Trophoblast cell (in vitro differentiated cells and primary cell): ENCODE results near the gene BMS1.

Source experiments
- DNase-seq, 2 donors: peaks; one replicate each; pipeline ENCODE4 v3.0.0-alpha.2; 2016
- H2AFZ ChIP-seq: 2 replicates; pipeline ENCODE4 v1.6.1; 2013; ENCODE audit warnings: low read length, moderate library complexity, mild to moderate bottlenecking; ENCODE audit not compliant: insufficient read depth, poor library complexity
- H2AK5ac ChIP-seq: 2 replicates; pipeline ENCODE4 v1.6.1; 2013; ENCODE audit warnings: mild to moderate bottlenecking, low read length
- H2BK120ac ChIP-seq: 2 replicates; pipeline ENCODE4 v1.6.1; 2013; ENCODE audit warnings: low read length, mild to moderate bottlenecking, moderate library complexity; ENCODE audit not compliant: insufficient read depth, poor library complexity
- H2BK12ac ChIP-seq: 2 replicates; pipeline ENCODE4 v1.6.1; 2013; ENCODE audit warnings: mild to moderate bottlenecking, low read length, moderate library complexity
- H2BK5ac ChIP-seq: 2 replicates; pipeline ENCODE4 v1.6.1; 2013; ENCODE audit warnings: low read length, low read depth, moderate library complexity, mild to moderate bottlenecking; ENCODE audit not compliant: poor library complexity
- H3K14ac ChIP-seq: 2 replicates; pipeline ENCODE4 v1.6.1; 2013; ENCODE audit warnings: mild to moderate bottlenecking, low read length
- H3K18ac ChIP-seq: 2 replicates; pipeline ENCODE4 v1.6.1; 2013; ENCODE audit warnings: mild to moderate bottlenecking, low read length
- H3K23ac ChIP-seq: 2 replicates; pipeline ENCODE4 v1.6.1; 2013; ENCODE audit warnings: low read length
- H3K27ac ChIP-seq: 2 replicates; pipeline ENCODE4 v1.5.1; 2013; ENCODE audit warnings: low read depth, mild to moderate bottlenecking, inconsistent platforms, low read length, moderate library complexity
- H3K27me3 ChIP-seq: 2 replicates; pipeline ENCODE4 v1.6.1; 2013; ENCODE audit warnings: inconsistent platforms, mild to moderate bottlenecking, low read length, moderate library complexity; ENCODE audit not compliant: insufficient read depth
- H3K36me3 ChIP-seq, 2 experiments: 1 replicate in 1 of 2; 2 replicates in 1 of 2; pipeline ENCODE4 v1.6.1; 2013; ENCODE audit warnings: low read length in 2 of 2, mild to moderate bottlenecking in 2 of 2, moderate library complexity in 1 of 2; ENCODE audit not compliant: insufficient read depth in 2 of 2, control insufficient read depth in 1 of 2
- H3K4ac ChIP-seq: 2 replicates; pipeline ENCODE4 v1.6.1; 2013; ENCODE audit warnings: low read depth, mild to moderate bottlenecking, low read length, moderate library complexity
- H3K4me1 ChIP-seq, 2 experiments: 1 replicate in 1 of 2; 2 replicates in 1 of 2; pipeline ENCODE4 v1.6.1; 2013; ENCODE audit warnings: low read length in 2 of 2, mild to moderate bottlenecking in 2 of 2, moderate library complexity in 1 of 2; ENCODE audit not compliant: insufficient read depth in 2 of 2, control insufficient read depth in 1 of 2
- H3K4me2 ChIP-seq: 2 replicates; pipeline ENCODE4 v1.6.1; 2013; ENCODE audit warnings: inconsistent platforms, mild to moderate bottlenecking, low read length, moderate library complexity
- H3K4me3 ChIP-seq: 2 replicates; pipeline ENCODE4 v1.5.1; 2013; ENCODE audit warnings: mild to moderate bottlenecking, low read depth, low read length, inconsistent platforms
- H3K79me1 ChIP-seq: one replicate; pipeline ENCODE4 v1.6.1; 2013; ENCODE audit warnings: low read length
- H3K79me2 ChIP-seq: 2 replicates; pipeline ENCODE4 v1.6.1; 2013; ENCODE audit warnings: low read length, mild to moderate bottlenecking; ENCODE audit not compliant: control insufficient read depth, insufficient read depth, poor library complexity
- H3K9ac ChIP-seq: 2 replicates; pipeline ENCODE4 v1.6.1; 2013; ENCODE audit warnings: mild to moderate bottlenecking, low read length
- H3K9me3 ChIP-seq: 2 replicates; pipeline ENCODE4 v1.6.1; 2013; ENCODE audit warnings: low read depth, mild to moderate bottlenecking, control low read depth, inconsistent platforms, low read length; ENCODE audit not compliant: insufficient read depth
- H4K12ac ChIP-seq: 2 replicates; pipeline ENCODE4 v1.6.1; 2013; ENCODE audit warnings: low read depth, mild to moderate bottlenecking, low read length, moderate library complexity
- H4K8ac ChIP-seq: 2 replicates; pipeline ENCODE4 v1.6.1; 2013; ENCODE audit warnings: low read depth, mild to moderate bottlenecking, low read length, moderate library complexity
- H4K91ac ChIP-seq: one replicate; pipeline ENCODE4 v1.6.1; 2013; ENCODE audit warnings: low read depth, mild to moderate bottlenecking, low read length, moderate library complexity
- WGBS: extraction: QIAGEN DNeasy Blood & Tissue Kit; methylation state at CpG from one replicate; pipeline ENCODE4 v1.1.7; 2013; ENCODE audit warnings: missing lambda C conversion rate; ENCODE audit not compliant: insufficient read length, insufficient coverage; ENCODE audit errors: extremely low coverage; 5-methylcytosine and 5-hydroxymethylcytosine counted together

Gene BMS1

GRCh38 chr10:42790835-42791234, 8.2 kb downstream of the BMS1 start:
- Histone ChIP-seq H2BK120ac (no peak overlapping the region), H2AK5ac (no peak overlapping the region), H3K9me3 (peaks cover 3% of the 10 kb centered on the region), H3K27me3 (no peaks in the 10 kb centered on the region), H3K14ac (no peak overlapping the region), H3K4me3 (no peak overlapping the region), H3K4me1 (no peaks in the 10 kb centered on the region), H3K23ac (no peak overlapping the region), H3K79me1 (no peaks in the 10 kb centered on the region), H4K8ac (peak overlapping the region; percentile 29), H3K79me2 (no peaks in the 10 kb centered on the region), H3K4ac (no peak overlapping the region), H3K9ac (no peak overlapping the region), H2BK12ac (no peak overlapping the region), H3K4me2 (no peak overlapping the region), H2AFZ (no peak overlapping the region), H3K18ac (no peak overlapping the region), H4K91ac (no peak overlapping the region), H3K36me3 (peaks cover 30 to 46% of the 10 kb centered on the region in 2 experiments), H2BK5ac (peak overlapping the region; percentile 15), H3K27ac (peak overlapping the region; percentile 68), H4K12ac (peak overlapping the region; percentile 36)
- DNase-seq: no peak
- WGBS: no CpG with 5 or more reads among the region's 3 CpGs

GRCh38 chr10:42795701-42796100, 13.1 kb downstream of the BMS1 start:
- no peak overlapping the region for H4K12ac ChIP-seq
- H2BK12ac ChIP-seq: no peak overlapping the region
- H3K79me2 ChIP-seq: no peaks in the 10 kb centered on the region
- no peak overlapping the region for H3K23ac ChIP-seq
- H3K27ac ChIP-seq: no peak overlapping the region
- H2AFZ ChIP-seq: no peak overlapping the region
- no peak overlapping the region for H4K8ac ChIP-seq
- no peak overlapping the region for H3K4ac ChIP-seq
- no peaks in the 10 kb centered on the region for H3K79me1 ChIP-seq
- no peak overlapping the region for H2BK120ac ChIP-seq
- no peak overlapping the region for H3K14ac ChIP-seq
- no peaks in the 10 kb centered on the region for H3K9me3 ChIP-seq
- no peak overlapping the region for H2BK5ac ChIP-seq
- H4K91ac ChIP-seq: no peak overlapping the region
- no peak overlapping the region for H3K4me2 ChIP-seq
- H2AK5ac ChIP-seq: no peak overlapping the region
- no peak overlapping the region for H3K9ac ChIP-seq
- no peak overlapping the region for H3K18ac ChIP-seq
- H3K4me1 ChIP-seq: no peaks in the 10 kb centered on the region
- no peaks in the 10 kb centered on the region for H3K27me3 ChIP-seq
- H3K36me3 ChIP-seq: peaks cover 38 to 58% of the 10 kb centered on the region in 2 experiments
- no peak overlapping the region for H3K4me3 ChIP-seq
- no CpG with 5 or more reads among the region's 2 CpGs for WGBS
- no peak for DNase-seq

- H3K9me3 ChIP-seq: no peaks in the 10 kb centered on the region
- no peak overlapping the region for H3K27ac ChIP-seq
- DNase-seq: no peak
- H2BK120ac ChIP-seq: no peak overlapping the region
- no peak overlapping the region for H3K4me2 ChIP-seq
- H3K79me2 ChIP-seq: no peaks in the 10 kb centered on the region
- no peak overlapping the region for H3K4ac ChIP-seq
- H2AFZ ChIP-seq: no peak overlapping the region
- H4K8ac ChIP-seq: no peak overlapping the region
- H3K14ac ChIP-seq: no peak overlapping the region
- no peak overlapping the region for H2BK5ac ChIP-seq
- no peak overlapping the region for H4K12ac ChIP-seq
- H2BK12ac ChIP-seq: no peak overlapping the region
- no peaks in the 10 kb centered on the region for H3K4me1 ChIP-seq
- no peak overlapping the region for H3K23ac ChIP-seq
- no peak overlapping the region for H3K4me3 ChIP-seq
- H3K18ac ChIP-seq: no peak overlapping the region
- H2AK5ac ChIP-seq: no peak overlapping the region
- no peaks in the 10 kb centered on the region for H3K79me1 ChIP-seq
- H3K27me3 ChIP-seq: no peaks in the 10 kb centered on the region
- peaks cover 25 to 44% of the 10 kb centered on the region in 2 experiments for H3K36me3 ChIP-seq
- no peak overlapping the region for H3K9ac ChIP-seq
- no peak overlapping the region for H4K91ac ChIP-seq
Measured at GRCh38 chr10:42801135-42801534, 18.5 kb downstream of the BMS1 start.

GRCh38 chr10:42802876-42803275, 20.3 kb downstream of the BMS1 start:
- no peak overlapping the region for H3K9ac ChIP-seq
- H3K9me3 ChIP-seq: no peaks in the 10 kb centered on the region
- H4K8ac ChIP-seq: no peak overlapping the region
- H3K14ac ChIP-seq: no peak overlapping the region
- H2AK5ac ChIP-seq: no peak overlapping the region
- H3K4me1 ChIP-seq: no peaks in the 10 kb centered on the region
- peaks cover 21 to 35% of the 10 kb centered on the region in 2 experiments for H3K36me3 ChIP-seq
- H3K4me2 ChIP-seq: no peak overlapping the region
- WGBS: no CpG with 5 or more reads among the region's 3 CpGs
- no peak overlapping the region for H4K91ac ChIP-seq
- H2BK120ac ChIP-seq: no peak overlapping the region
- no peaks in the 10 kb centered on the region for H3K79me2 ChIP-seq
- DNase-seq: no peak
- H3K18ac ChIP-seq: no peak overlapping the region
- no peak overlapping the region for H2BK12ac ChIP-seq
- H3K27me3 ChIP-seq: no peaks in the 10 kb centered on the region
- H3K4ac ChIP-seq: no peak overlapping the region
- no peak overlapping the region for H2BK5ac ChIP-seq
- H2AFZ ChIP-seq: no peak overlapping the region
- H3K27ac ChIP-seq: no peak overlapping the region
- no peak overlapping the region for H3K4me3 ChIP-seq
- no peak overlapping the region for H4K12ac ChIP-seq
- H3K79me1 ChIP-seq: no peaks in the 10 kb centered on the region
- no peak overlapping the region for H3K23ac ChIP-seq
